NCI-H2171 (cell line): Measurements from ENCODE around the gene OTOF.

Source experiments
- DNase-seq: peaks from one replicate; lab custom pipeline; 2025; lab: John Stamatoyannopoulos, UW

Gene OTOF

GRCh38 chr2:26500406-26500805, 22.5 kb upstream of the OTOF start:
- DNase-seq, result no peak

GRCh38 chr2:26495705-26496297, 17.9 kb upstream of the OTOF start:
- DNase-seq, result peak; percentile 15

GRCh38 chr2:26494891-26495290, 17.0 kb upstream of the OTOF start:
- DNase-seq, result no peak

GRCh38 chr2:26494199-26494598, 16.3 kb upstream of the OTOF start:
- no peak for DNase-seq

GRCh38 chr2:26493566-26493965, 15.6 kb upstream of the OTOF start:
- DNase-seq, result no peak

GRCh38 chr2:26492749-26493515, 15.0 kb upstream of the OTOF start:
- DNase-seq, result no peak

GRCh38 chr2:26491563-26492167, 13.7 kb upstream of the OTOF start:
- DNase-seq, result no peak

- DNase-seq, result no peak
Observed at GRCh38 chr2:26489213-26489850, 11.4 kb upstream of the OTOF start.

- DNase-seq, result peak; percentile 69
Observed at GRCh38 chr2:26488463-26489212, 10.7 kb upstream of the OTOF start.

GRCh38 chr2:26487192-26487591, 9.3 kb upstream of the OTOF start:
- DNase-seq, result no peak

DNA sequence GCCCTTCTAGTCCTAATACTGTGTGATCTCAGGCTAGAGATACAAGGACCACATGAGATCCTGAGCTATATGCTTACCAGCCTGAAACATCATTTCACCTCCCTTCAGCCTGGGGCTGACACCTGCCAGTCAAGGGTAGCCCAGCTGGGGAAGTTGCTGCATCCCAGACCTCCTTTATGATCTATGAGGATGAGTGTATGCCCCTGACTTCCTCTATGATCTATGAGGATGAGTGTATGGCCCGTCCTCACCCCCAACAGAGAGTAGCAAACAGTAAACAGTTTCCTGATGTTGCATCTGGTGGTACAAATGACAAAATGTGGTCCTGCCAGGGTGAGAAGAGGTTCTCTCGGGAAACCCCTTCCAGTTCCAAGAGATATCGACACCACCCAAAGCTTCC, 8.9 kb upstream of the OTOF start:
- DNase-seq, result no peak

DNA sequence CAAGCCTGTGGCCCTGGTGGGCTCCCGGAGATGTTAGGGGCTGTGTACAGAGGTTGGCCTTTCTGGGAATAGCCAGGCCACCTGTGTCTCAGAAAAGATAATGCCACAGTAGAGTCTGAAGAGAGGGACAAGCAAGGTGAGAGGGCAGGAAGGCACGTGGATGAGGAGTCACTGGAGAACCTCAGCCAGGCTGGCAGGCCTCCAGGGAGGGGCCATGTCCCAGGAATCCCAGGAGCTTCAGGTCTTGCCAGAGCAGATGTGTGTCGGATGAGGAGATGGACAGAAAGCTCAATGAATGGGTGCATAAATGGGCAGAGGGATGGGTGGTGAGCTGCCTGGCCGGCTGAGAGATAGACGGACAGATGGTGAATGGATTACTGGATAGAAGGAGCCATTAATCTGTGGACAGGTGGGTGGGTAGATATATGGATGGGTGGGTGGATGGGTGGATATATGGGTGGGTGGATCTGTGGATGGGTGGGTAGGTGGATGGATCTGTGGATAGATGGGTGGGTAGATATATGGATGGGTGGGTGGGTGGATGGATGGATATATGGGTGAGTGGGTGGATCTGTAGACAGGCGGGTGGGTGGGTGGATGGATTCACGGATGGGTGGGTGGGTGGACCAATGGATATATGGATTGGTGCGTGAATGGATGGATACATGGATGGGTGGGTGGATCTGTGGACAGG, 7.9 kb upstream of the OTOF start:
- DNase-seq, result no peak

GRCh38 chr2:26485099-26485498, 7.2 kb upstream of the OTOF start:
- DNase-seq, result no peak

DNA sequence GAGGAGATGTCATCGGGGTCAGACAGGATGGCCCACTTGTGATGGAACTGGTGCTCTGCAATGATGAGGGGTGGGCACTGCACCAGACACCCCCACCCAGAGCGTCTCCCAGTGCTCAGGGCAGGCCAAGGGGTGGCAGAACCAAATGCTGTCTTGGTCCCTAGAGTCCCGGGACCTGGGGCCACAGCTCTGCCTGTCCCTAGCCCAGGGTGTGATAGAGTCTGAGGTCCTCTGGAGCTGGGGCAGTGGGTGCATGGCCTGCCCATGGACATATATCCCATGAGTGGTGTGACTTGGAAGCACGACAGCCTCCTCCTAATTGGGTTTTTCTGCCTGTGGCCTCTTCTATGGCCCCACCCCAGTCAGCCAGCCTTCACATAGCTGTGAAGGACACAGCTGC, 6.7 kb upstream of the OTOF start:
- no peak for DNase-seq

DNA sequence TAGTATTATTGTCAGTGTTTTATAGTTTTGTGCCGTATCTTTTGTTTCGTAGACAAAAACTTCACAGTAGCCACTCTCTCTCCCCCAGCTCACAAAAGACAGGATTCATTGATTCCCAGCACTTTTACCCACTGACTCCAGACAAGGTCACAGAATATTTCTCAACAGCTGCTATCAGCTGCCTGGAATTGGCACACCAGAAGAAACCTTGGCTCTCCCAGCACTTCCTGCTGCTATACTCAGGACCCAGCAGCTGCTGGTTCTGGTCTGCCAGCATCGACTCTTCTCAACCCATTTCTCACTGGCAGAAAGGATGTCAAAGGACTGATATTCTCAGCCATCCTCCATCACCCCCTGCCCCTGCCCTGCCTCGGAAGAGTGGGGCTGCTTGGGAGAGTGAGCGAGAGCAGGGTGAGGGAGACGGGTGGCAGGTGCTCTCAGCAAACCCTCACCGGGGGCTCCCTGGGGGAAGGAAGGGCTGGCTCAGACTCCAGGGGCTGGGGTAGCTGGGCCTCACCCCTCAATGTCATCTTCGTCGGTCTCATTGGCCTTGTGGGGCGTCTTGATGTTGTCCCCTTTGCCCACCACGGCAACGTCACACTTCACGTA, 6.1 kb upstream of the OTOF start:
- no peak for DNase-seq

DNA sequence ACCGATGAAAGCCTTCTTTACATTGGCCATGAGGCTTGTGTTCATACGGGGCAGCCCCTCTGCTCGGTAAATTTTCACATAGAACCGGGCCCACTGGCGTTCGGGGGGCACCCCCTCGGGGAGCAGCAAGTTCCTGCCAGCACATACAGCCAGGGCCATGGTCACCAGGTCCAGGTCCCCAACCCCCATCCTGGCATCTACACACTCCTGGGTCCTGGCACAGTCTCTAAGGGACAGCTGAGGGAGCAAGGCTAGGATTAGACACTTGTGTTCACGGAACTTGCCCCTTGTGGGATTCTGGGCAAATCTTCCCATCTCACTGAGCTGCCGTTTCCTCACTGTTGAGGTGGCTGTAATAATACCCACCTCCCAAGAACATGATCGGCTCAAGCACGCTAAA, 5.6 kb upstream of the OTOF start:
- DNase-seq, result no peak

GRCh38 chr2:26483027-26483326, 5.1 kb upstream of the OTOF start:
- DNase-seq, result no peak

DNA sequence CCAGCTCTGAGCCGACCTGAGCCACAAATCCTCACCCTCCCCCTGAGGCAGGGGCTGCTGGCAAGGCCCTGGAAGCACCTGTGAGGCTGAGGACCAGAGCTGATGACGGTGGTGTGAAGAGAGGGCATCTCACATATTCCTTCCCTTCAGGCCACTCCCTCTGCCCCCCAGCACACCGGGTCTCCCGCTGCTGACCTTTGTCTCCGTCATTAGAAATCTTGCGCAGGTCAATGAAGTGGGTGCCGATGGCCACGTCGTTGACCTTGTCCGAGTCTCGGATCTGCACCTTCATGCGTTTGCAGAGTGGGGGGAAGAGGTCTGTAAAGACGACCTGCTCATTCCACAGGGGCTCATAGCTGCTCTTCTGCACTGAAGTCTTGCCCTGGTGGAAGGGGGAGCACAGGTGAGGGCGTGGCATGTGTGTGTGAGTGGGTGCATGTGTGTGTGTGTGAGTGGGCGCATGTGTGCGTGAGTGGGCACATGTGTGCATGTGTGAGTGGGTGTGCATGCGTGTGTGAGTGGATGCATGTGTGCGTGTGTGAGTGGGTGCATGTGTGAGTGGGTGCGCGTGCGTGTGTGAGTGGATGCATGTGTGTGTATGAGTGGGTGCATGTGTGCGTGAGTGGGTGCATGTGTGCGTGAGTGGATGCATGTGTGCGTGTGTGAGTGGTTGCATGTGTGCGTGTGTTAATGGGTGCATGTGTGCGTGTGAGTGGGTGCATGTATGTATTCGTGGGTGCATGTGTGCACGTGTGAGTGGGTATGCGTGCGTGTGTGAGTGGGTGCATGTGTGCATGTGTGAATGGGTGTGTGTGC, 4.5 kb upstream of the OTOF start:
- no peak for DNase-seq

GRCh38 chr2:26481706-26482105, 3.8 kb upstream of the OTOF start:
- no peak for DNase-seq

GRCh38 chr2:26480566-26481423, 2.9 kb upstream of the OTOF start:
- DNase-seq, result no peak
